Fibroblast of the aortic adventitia (primary cell): ENCODE data around the gene TMEM11. TPM values are rescaled to one million over a fixed set of nuclear protein-coding genes. Genes with fewer than 3 reads are reported as not detected.
"Not testable (repeated sequence)": the region's sequence is repeated elsewhere in the genome, so short reads cannot be mapped to it uniquely, and the experiment has no call there.

ENCODE experiments used
- DNase-seq: peaks from one replicate; pipeline ENCODE4 v3.0.0-alpha.2; 2010; ENCODE audit warnings: low read depth
- H3K4me3 ChIP-seq: 2 replicates; pipeline ENCODE4 v1.5.1; 2011; ENCODE audit warnings: low read depth, mild to moderate bottlenecking, control low read depth, low read length, moderate library complexity
- total RNA-seq: library from RNA; depleted of rRNA; stranded (reverse); fragments of >200 nt; gene quantifications from 2 replicates; pipeline ENCODE4 v1.2.3, GENCODE V29; 2012; ENCODE audit warnings: low replicate concordance
- TF ChIP-seq, protein P1 (sequence below): IDR thresholded peaks from 2 replicates; pipeline ENCODE4 v1.5.1; 2011; ENCODE audit warnings: mild to moderate bottlenecking, low read length, control low read depth, inconsistent platforms; ENCODE audit not compliant: insufficient read depth

The TMEM11 gene
- total RNA-seq, 1 donor: 17.5 TPM

DNA sequence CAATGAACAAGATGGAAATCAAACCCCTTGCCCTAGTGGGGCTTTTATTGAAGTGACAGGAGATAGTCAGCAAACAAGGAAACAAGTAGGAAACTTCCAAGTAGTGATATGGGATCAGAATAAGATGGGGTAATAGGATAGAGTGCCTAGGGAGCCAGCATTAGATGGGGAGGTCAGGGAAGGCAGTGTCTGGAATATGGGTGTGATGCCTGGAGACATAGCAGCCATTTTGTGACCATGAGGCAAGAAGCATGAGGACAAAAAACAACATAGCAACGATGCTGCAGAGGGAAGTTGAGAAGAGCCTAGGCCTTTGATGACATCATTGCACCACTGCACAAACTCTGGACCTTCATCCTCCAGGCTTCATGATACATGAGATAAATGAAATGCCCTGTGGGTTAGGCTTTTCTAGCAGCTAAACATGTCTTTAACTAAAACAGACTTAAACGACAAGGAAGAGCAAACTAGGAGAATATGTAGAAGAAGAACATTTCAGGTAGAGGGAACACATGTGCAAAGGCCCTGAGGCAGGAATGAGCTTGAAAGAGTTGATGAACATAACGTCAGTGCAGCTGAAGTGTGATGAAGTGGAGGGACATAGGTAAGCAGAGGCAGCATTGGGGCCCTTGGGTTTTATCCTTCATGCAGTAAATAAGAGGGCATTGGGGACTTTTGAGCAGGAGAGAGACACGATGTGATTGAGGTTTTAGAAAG lies 18.2 kb upstream of the TMEM11 start:
- TF ChIP-seq, protein P1, sequence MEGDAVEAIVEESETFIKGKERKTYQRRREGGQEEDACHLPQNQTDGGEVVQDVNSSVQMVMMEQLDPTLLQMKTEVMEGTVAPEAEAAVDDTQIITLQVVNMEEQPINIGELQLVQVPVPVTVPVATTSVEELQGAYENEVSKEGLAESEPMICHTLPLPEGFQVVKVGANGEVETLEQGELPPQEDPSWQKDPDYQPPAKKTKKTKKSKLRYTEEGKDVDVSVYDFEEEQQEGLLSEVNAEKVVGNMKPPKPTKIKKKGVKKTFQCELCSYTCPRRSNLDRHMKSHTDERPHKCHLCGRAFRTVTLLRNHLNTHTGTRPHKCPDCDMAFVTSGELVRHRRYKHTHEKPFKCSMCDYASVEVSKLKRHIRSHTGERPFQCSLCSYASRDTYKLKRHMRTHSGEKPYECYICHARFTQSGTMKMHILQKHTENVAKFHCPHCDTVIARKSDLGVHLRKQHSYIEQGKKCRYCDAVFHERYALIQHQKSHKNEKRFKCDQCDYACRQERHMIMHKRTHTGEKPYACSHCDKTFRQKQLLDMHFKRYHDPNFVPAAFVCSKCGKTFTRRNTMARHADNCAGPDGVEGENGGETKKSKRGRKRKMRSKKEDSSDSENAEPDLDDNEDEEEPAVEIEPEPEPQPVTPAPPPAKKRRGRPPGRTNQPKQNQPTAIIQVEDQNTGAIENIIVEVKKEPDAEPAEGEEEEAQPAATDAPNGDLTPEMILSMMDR: no peak

DNA sequence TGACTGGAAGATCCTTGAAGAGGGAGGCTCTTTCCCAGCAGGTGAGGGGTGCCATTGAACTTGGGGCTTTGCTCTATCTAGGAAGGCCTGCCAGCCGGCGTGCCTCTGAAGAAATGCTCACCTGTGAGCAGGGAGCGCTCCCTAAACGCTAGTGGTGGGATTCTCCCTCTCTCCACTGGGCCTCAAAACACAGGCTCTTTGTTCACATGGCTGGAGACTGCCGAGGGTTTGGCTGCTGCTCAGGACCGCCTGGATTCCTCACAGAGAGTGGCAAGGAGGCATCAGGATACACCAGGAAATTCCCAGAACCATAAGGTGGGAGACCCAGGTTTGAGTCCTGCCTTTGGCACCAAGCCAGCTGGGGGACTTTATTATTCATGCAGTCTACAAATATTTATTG lies 17.6 kb upstream of the TMEM11 start:
- no peak for DNase-seq
- H3K4me3 ChIP-seq: no peak overlapping the region
- TF ChIP-seq, protein P1: no peak

More for the DNA sequence above, 18.2 kb upstream of the TMEM11 start:
- no peak overlapping the region for H3K4me3 ChIP-seq
- DNase-seq: no peak

GRCh38 chr17:21228845-21229244 lies 14.9 kb upstream of the TMEM11 start:
- no peak overlapping the region for H3K4me3 ChIP-seq
- TF ChIP-seq, protein P1: no peak
- DNase-seq: no peak

DNA sequence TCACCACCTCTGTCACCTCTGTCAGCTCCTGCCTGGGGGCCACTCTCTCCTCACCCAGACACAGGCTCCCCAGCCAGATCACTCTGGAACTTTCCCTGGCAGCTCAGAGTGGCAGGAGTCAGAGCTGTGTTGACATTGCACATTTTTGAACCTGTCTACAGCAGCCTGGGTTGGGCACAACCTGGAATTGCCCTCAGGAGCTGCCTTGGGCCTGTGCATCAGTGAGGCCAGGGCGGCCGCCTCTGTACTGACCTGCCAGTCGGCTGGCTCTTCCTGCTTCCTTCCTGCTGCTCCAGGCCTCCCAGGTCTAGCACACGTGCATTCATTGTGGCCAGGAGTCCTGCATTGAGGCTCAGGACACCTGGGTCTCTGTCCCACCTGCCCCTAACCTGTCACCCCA lies 14.2 kb upstream of the TMEM11 start:
- no peak for DNase-seq
- TF ChIP-seq, protein P1: no peak
- no peak overlapping the region for H3K4me3 ChIP-seq

DNA sequence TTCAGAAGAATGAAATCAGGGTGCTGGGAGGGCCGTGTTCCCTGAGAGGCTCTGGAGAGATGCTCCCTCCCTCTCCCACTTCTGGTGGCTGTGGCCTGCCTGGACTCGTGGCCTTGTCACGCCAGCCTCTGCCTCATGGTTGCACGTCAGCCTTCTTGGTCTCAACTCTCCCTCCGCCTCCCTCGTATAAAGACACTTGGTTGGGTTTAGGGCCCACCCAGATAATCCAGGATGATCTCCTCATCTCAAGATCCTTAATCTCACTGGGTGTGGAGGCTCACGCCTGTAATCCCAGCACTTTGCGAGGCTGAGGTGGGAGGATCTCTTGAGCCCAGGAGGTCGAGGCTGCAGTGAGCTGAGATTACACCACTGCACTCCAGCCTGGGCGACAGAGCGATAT lies 13.3 kb upstream of the TMEM11 start:
- not testable (repeated sequence) for DNase-seq, H3K4me3 ChIP-seq

DNA sequence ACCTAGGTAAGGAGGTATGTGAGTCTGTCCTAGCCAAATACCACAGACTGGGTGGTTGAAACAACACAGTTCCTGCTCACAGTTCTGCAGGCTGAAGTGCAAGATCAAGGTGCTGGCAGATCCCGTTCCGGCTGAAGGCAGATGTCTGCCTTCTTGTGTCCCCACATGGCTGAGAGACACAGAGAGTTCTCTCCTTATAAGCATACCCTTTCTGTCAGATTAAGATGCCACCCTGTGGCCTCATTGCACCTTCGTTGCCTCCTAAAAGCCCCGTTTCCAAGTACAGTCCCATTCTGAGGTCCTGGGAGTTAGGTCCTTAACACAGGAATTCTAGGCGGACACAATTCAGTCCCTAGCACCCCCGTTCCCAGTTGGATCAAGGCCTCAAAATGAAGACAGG lies 9.1 kb upstream of the TMEM11 start:
- DNase-seq: no peak
- TF ChIP-seq, protein P1: no peak
- H3K4me3 ChIP-seq: no peak overlapping the region

DNA sequence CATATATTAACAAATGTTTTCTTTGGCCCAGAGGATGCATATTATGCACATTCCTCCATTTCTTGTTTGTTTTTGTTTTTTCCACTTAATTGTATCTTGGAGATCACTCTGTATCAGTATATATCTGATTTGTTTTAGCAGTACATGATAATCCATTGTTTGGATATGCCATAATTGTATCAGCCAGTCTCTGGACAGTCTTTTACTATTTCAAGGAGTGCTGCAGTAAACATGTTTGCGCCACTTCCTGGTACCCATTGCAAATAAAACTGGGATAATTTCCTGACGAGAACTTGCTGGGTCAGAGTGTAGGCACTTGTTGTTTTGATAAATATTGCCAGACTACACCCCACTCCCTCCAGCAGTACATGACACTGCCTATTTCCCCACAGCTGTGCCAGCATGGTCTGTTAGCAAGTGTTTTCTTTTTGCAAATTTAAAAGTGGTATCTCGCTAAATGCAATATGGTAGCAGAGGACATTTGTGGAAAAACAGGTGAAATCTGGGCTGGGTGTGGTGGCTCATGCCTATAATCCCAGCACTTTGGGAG lies 4.9 kb upstream of the TMEM11 start:
- no peak for DNase-seq
- TF ChIP-seq, protein P1: no peak
- no peak overlapping the region for H3K4me3 ChIP-seq
